ENCODE results near the gene RALB. TPM values are rescaled to one million over a fixed set of nuclear protein-coding genes. Genes with fewer than 3 reads are reported as not detected.

Gene RALB
- total and polyA plus RNA-seq, 2 donors from 2014 or later: 58.5 to 64.5 TPM

GRCh38 chr2:120326066-120326465 lies 73.4 kb downstream of the RALB start:
- DNase-seq: peak in 1 of 5 donors; percentile 32
- no peak for FAIRE-seq
- no peak overlapping the region for H3K9ac ChIP-seq (ENCODE audit: low read length in 3 of 3)
- intact Hi-C loops (cut with DNase I): no loop called here
- no peak overlapping the region for H3K27ac ChIP-seq (ENCODE audit: low read depth in 2 of 2, low read length in 2 of 2)
- no peaks in the 10 kb centered on the region for H3K27me3 ChIP-seq (ENCODE audit: control insufficient read depth, insufficient read depth, low read length)
- no peaks in the 10 kb centered on the region for H3K4me1 ChIP-seq (ENCODE audit: control insufficient read depth in 2 of 3, insufficient read depth in 2 of 3, low read depth in 1 of 3, low read length in 3 of 3)
- no peak for TF ChIP-seq CTCF (IDR thresholded peaks at IDR 0.05; ENCODE audit: borderline replicate concordance, extremely low read depth, insufficient read depth)
- no peaks in the 10 kb centered on the region for H3K9me3 ChIP-seq (ENCODE audit: control insufficient read depth in 2 of 3, insufficient read depth in 1 of 3, low read length in 3 of 3)
- H3K36me3 ChIP-seq (ENCODE audit: control insufficient read depth in 2 of 3, insufficient read depth in 3 of 3, low read length in 3 of 3): no peaks in the 10 kb centered on the region
- no peak overlapping the region for H3K4me3 ChIP-seq (ENCODE audit: low read length in 3 of 3)

- Histone ChIP-seq H3K4me1 (ENCODE audit: control insufficient read depth in 2 of 3, insufficient read depth in 2 of 3, low read depth in 1 of 3, low read length in 3 of 3) (no peaks in the 10 kb centered on the region), H3K27ac (ENCODE audit: low read depth in 2 of 2, low read length in 2 of 2) (no peak overlapping the region), H3K4me3 (ENCODE audit: low read length in 3 of 3) (no peak overlapping the region), H3K9me3 (ENCODE audit: control insufficient read depth in 2 of 3, insufficient read depth in 1 of 3, low read length in 3 of 3) (peaks cover 0 to 4% (median 2%) of the 10 kb centered on the region in 3 donors), H3K27me3 (ENCODE audit: control insufficient read depth, insufficient read depth, low read length) (no peaks in the 10 kb centered on the region), H3K9ac (ENCODE audit: low read length in 3 of 3) (no peak overlapping the region), H3K36me3 (ENCODE audit: control insufficient read depth in 2 of 3, insufficient read depth in 3 of 3, low read length in 3 of 3) (no peaks in the 10 kb centered on the region)
- intact Hi-C loops (cut with DNase I): no loop called here
- no peak for TF ChIP-seq CTCF (IDR thresholded peaks at IDR 0.05; ENCODE audit: borderline replicate concordance, extremely low read depth, insufficient read depth)
- DNase-seq: peak in 1 of 5 donors; percentile 41
- no peak for FAIRE-seq
These were observed 78.5 kb downstream of the RALB start for GRCh38 chr2:120330946-120331822.

GRCh38 chr2:120331903-120332302 lies 79.3 kb downstream of the RALB start:
- H3K27ac ChIP-seq (ENCODE audit: low read depth in 2 of 2, low read length in 2 of 2): no peak overlapping the region
- DNase-seq: no peak
- no peak overlapping the region for H3K9ac ChIP-seq (ENCODE audit: low read length in 3 of 3)
- intact Hi-C loops (cut with DNase I): no loop called here
- no peak for FAIRE-seq
- TF ChIP-seq CTCF (IDR thresholded peaks at IDR 0.05; ENCODE audit: borderline replicate concordance, extremely low read depth, insufficient read depth): no peak
- no peak overlapping the region for H3K4me3 ChIP-seq (ENCODE audit: low read length in 3 of 3)
- H3K4me1 ChIP-seq (ENCODE audit: control insufficient read depth in 2 of 3, insufficient read depth in 2 of 3, low read depth in 1 of 3, low read length in 3 of 3): no peaks in the 10 kb centered on the region
- H3K9me3 ChIP-seq (ENCODE audit: control insufficient read depth in 2 of 3, insufficient read depth in 1 of 3, low read length in 3 of 3): peaks cover 0 to 4% (median 2%) of the 10 kb centered on the region in 3 donors
- H3K36me3 ChIP-seq (ENCODE audit: control insufficient read depth in 2 of 3, insufficient read depth in 3 of 3, low read length in 3 of 3): no peaks in the 10 kb centered on the region
- H3K27me3 ChIP-seq (ENCODE audit: control insufficient read depth, insufficient read depth, low read length): no peaks in the 10 kb centered on the region

All from kidney (tissue), 14 donors.